Stimulated activated CD8-positive, alpha-beta memory T cell treated with anti-CD3 and anti-CD28 coated beads, Interleukin-4, amount 100 ng/mL, for 48 hours (primary cell): ENCODE results near the gene MYRF.

Experiments used
- DNase-seq: peaks from one replicate; pipeline ENCODE4 v3.0.0-alpha.2; 2020

The MYRF gene

DNA sequence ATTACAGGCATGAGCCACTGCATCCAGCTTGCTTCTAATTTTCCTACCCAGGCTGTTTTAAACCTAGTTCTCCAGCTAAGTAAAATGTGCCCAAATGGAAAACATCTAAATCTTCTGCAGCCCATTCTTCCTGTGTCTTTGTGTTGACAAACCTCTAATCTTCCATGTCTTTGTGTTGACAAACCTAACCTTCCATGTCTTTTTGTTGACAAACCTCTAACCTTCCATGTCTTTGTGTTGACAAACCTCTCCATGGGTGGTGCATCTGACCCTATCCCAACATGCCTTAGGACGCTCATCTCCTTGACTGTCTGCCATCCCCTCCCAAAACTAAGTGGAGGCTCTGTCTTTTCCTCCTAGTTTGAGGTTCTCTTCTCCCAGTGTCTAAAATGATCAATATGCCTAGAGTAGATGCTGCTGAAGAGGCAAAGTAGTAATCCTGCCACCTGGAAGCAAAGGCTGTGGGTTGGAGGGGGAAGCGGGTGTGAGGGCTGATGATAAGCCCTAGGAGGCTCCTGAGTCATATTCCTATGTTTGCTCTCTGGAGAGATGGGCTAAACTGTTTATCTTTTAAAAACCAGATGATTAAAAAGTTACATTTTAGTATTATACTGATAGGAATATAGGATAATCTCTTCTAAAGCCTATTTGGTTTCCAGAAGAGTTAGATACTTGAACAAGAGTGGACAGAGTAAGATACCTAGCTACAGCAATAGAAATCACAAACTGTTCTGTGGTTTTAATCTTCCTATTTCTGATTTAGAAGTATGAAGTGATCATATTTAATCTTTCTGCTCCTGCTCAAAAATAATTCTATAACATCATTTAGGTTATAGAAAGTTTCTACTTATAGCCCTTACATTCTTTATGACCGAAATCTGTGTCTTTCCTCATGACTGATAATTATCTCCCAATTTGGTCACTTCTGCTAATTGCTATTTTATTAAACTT is 48.2 kb downstream of the MYRF start:
- DNase-seq = no peak

DNA sequence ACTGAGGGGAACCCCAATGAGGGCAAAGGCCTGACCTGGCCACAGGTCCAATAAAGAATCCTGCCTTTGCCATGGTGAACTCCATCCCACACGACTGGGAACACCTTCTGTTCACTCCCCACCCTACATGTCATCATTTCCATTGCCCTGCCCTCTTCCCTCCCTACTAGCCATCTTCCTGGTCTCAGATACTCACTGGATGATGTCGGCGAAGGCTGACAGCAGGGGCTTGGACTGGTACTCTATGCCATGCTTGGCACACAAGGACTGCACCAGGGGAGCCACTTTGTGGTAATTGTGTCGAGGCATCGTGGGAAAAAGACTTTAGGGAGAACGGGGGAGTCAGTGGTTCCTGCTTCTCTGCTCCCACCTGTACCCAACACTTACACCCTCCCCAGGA is 50.2 kb downstream of the MYRF start:
- no peak for DNase-seq

DNA sequence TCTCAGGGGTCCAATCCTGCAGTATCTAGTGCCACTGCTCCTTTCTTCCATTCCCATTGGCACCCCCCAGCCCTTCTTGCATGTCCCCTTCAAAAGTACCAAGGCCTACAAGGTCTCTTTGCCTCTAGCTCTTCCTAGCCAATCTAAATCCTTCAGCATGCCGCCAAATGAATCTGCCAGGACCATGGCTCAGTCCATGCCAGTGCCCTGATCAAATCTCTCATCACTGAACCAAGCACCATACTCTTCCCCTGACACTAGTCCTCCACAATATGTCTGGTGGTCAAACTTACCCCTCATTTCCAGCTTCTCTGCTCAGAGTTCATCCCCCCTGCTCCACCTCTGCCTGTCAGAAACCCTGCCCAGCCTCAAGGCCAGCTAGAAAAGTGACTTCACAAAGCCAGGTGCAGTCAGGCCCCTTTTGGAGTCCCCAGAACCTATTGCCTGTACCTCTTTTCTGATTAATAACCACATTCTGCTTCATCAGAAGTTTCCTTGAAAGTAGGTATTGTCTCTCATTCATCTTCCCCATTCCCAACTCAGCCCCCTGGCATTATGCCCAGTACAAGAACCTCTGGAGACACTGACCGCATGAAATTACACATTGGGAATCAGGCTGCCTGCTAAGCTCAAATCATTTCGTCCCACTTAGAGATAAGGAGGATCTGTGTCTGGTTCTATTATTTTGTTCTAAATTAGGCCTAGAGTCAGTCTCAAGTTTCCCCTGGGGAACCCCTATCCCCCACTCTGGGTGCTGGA is 51.6 kb downstream of the MYRF start:
- DNase-seq = no peak

DNA sequence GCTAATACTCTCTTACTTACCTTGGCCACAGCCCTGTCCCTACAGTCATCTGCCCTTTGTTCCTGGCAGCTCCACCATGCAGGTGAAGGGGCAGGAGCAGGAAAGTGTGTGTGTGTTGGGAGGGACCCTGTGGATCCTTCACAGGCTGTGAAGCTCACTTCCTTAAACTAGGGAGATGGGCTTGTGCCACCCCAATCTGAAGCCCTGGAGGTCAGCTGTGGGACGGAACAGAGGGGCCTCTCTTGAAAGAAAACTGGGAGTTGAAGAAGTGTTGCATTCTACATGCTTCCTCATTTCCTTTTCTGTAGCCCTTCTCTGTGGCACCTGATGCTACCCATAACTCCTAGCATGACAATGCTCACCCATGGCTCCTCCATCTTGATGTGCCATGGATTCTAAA is 52.7 kb downstream of the MYRF start:
- DNase-seq = no peak

DNA sequence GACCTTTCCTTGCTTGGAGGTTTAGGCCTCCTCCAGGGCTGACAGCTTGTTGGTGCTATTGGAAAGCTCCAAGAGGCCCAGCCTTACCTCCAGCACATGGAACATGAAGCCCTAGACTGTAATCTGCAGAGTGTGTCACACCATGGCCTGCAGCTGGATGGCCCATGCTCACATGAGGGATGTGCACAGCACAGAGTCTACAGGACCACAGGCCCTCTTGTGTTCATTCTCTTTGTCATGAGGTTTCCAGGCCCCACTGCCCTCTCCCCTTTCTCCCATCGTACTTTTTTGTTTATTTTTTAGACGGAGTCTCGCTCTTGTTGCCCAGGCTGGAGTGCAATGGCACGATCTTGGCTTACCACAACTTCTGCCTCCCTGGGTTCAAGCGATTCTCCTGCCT is 54.3 kb downstream of the MYRF start:
- no peak for DNase-seq

DNA sequence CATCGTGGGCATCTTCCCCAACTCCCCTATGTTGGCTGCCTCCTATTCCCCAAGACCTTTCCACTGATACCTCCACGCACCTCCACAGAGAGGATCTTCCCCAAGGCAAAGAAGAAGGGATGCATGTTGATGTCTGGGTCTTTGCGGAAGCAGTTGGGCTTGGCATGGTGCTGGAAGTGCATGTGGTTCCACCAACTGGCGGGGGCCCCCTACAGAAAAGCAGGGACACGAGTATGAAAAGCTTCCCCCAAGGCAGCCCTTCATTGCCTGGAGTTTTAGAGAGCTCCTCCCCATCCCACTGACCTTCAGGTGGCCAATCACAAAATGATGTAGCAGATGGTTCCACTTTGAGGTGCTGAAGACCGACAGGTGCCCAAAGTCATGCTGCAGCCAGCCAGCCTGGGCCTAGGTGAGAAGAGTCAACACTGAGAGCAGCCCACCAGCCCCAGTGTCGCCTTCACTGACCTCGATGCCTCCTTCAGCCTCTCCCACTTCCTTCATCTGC is 58.3 kb downstream of the MYRF start:
- no peak for DNase-seq

DNA sequence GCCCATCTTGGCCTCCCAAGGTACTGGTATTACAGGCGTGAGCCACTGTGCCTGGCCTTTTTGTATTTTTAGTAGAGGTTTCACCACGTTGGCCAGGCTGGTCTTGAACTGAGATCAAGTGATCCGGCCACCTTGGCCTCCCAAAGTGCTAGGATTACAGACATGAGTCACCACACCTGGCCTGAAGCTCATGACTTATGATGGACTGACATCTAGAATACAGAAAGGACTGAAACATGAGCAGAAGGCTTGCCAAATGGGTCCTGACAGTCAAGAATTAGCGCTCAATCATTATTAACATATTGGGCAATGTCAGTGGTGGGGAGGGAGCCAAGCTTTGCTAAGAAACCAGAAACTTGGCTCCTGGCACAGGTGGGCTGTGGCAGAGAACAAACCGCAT is 59.4 kb downstream of the MYRF start:
- no peak for DNase-seq

DNA sequence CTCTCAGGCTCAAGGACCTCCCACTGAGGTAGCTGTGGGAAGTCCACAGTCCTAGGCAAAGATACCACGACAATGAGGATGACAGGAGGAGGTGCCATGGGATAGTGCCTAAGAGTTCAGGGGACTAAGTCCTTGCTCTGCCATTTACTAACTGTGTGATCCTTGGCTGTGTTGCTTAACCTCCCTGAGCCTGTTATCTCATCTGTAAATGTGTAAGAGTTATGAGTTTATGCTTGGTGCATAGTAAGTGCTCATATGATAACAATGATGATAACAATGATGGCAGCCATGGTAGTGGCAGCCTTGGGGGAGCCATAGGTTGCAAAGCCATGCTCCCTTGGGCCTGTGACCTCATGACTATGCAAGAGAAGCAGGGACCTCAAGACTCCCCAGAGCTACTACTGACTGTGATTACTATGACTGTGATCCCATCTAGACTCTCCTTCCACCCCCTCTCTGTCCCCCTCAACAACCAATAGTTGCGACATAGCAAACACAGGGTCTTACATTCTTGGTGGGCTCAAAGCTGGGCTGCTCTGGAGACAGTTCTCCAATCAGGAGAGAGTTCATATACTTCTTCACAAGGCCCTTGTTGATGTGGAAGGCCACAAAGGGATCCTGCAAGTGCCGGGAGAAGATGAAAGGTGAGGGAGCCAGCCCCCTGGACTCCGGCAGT is 60.4 kb downstream of the MYRF start:
- DNase-seq = no peak

DNA sequence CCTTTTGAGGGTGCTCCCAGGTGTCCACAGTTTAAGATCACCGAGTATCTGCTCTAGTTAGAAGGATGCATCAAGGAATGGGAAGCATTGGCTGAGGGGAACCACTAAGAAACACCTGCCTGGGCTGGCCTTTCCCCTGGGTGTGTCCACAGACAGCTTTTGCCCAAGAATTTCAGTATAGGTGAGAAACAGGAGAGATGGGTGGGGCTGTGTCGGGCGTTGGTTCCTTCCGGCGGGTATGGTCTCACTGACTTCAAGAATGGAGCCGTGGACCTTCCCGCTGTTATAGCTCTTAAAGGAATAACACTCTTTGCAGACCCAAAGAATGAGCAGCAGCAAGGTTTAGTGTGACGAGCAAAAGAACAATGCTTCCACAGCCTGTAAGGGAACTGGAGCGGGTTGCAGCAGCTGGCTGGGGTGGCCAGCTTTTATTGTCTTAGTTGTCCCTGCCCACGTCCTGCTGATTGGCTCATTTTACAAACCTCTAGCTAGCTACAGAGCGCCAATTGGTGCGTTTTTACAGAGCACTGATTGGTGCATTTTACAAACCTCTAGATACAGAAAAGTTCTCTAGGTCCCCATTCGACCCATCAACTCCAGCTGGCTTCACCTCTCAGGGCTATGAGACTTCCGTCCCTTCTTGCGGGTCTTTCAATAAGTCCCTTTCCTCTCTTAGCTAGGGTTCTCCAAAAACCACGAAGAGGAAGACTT is 62.0 kb downstream of the MYRF start:
- no peak for DNase-seq

DNA sequence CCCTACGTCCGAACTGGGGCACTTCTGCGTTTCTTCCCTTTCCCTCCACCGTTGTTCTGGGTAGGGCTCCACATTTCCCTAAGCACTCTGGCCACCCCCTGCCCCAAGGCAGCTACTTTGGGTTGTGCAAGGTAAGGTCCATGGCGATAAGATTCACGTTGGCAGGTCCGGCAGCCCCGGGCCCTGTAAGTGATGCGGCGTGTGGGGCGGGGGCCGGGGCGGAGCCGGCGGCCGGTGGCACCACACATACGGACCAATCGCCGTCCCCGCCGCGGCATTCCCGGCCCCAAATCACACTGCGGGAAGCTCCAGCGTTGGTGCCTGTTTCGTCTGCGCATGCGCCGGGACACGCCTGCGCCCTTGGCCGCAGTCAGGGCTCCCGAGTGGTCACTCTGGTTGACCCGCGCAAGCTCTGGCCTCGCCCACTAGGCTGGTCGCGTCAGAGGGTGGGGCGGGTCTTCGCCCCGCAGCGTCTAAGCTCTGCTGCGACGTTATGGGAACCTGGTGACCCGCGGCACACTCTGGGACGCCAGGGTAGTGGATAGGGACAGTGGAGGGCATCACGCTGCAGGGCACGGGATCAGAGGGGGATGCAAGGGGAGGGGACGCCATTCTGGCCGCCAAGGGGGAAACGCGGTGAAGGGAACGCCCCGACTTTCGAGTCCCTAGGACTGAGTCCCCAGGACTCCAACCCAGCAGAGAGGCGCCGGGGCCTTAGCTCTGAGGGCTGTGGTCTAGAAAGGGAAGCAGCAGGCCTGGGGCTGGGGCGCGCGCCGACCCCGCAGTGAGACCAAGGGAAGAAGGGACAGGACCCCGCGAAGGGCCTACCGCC is 62.7 kb downstream of the MYRF start:
- DNase-seq = peak; percentile 77

DNA sequence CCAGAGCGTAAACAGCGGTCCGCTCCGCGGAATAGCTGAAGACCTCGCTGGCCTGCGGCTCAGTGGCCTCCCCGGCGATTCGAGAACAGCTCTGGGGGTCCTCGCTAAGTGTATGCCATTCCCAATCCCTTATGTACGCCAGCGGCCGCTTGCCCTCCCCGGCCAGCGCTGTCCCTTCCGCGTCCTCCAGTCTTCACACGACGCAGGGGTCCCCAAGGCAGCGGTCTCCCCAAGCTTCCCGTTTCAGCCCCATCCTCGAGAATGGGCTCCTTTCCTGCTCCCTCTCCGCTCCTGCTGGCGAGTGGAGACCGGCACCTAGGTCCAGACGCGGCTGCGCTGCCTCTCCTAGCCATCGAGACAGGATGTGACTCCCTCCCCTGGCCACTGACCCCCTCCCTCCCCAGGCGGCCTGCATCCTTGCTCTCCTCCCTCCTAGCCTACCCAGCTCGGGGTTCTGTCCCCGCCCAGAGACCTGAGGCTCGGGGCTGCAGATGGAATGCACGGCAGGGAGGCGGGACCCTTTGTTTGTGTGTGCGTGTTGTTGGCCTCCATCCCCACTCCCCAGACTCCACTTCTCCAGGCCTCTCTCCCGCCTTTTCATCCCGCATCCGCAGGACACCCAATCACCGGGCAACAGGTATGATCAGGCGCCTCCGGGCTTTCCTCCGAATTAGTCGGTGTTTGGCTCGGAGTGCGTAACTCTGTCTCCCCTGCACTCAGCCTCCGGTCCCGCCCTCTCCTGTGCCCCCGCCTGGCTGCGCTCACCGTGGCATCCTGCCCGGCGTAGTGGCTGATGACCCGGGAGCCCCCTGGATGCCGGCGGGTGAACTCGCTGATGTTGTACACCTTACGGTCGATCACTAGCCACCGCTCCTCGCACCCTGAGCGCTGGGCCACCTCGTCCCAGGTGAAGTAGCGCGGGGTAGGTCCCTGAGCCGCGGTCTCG is 63.6 kb downstream of the MYRF start:
- peak; percentile 77 for DNase-seq

DNA sequence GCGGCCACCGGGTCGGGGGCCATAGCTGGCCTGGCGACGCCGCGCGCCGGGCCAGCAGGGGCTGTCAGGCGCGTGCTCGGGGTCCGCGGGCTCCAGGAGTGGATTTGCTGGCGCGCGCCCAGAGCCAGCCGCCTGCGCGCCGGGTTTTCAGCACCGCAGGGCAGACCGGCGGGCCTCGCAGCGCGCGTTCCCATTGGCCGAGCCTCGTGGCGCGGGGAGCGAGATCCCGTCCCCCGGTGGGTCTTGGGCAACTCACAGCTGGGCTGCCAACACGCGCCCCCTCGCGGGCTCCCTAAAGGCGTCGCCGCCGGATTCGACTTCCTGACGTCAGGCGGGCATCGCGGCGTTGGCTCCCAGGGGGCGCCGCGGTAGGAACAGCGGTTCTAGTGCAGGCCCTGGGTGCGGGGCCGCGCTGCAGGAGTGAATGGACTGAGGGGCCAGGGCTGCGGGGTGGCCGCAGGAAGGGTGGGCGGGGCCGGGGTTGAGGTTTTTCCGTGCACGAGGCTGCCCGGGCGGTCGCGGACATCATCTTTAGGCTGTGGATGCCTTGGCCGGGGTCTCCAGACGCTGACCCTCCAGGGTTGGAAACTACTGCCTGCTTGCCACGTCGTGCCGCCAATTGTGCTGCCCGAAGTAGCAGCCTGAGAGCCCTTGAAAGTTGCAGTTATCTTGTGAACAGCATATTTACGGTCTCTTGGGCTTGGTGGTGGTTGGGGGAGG is 64.5 kb downstream of the MYRF start, which contains the start of gene FADS1:
Gene FADS1 (minus strand): TSS at position 268 of the 720 bp plus-strand sequence. CDS start 74 bp downstream, at position 194.
- peak; percentile 90 for DNase-seq

DNA sequence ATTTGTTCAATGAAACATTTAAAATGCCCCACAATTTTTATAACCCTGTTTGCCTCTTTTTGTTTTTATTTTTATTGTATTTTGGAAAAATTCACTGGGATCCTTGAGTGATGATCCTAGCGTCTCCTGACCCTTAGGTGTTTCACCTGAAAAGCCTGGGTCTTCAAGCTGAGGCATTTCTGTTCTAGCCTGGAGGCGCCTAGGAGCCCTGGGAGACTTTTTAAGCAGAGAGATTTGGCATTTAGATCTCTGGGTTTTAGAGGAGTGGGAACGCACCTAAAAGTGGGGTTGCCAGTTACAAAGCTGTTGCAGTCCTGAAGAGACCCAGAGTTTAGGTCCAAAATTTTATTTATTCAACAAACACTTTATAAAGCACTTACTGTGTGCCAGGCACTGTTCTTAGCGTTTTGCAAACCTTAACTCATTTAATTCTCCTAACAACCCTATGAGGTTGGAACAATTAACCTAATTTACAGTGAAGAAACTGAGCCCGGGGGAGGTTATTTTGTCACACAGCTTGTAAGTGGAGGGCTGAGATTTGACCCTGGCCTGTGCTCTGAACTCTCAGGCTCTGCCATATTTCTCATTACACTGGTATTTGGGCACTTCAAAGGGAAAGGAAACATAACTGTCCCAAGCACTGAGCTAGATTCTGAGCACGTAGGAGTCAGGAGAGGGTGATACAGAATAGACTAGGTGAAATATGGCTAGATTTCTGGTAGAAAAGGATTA is 65.2 kb downstream of the MYRF start:
- no peak for DNase-seq

DNA sequence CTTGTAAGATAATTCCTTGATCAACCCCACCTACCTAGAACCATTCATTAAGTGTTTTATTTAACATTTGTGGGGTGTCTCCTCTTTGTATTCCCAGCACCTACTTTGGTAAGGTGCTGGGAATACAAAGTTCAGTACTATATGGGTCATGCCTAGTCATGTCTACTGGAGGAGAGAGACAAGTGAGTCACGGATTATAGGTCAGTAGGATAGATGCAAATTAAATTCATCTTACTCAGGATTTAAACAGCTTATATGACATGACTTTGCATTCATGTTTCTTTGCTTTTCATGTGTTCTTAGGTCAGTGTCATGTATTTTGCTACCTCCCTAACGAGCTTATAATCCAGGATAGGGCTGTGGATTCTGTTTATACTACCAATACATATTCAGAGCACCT is 67.7 kb downstream of the MYRF start:
- DNase-seq = no peak

DNA sequence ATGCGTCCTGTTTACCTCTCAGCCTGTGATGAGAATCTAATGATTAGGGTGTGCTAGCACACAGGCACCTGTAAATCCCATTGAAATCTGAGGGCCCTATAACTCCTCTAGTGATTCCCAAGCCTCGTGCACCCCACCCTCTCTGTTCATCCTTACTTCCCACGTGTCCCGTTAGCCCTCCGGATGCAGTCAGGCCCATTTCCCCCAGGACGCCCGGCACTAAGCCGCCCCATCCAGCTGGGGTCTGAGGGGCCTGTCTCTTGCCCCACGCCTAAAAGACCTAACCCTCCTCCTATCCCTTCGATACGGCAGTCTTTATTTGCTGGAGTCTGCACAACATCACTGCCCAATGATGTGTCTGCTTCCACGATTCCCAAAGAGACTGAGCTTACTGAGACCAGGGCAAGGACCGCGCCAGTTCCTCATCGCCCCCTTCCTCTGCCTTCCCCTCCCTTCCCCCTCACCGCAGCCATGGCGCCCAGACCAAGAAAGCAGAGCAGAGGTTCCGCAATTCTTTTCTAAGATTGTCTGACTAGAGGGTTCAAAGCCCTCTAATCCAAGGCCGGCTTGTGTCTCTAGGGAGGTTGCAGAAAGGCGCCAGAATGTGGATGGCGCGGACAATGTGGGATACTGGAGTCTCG is 74.6 kb downstream of the MYRF start:
- DNase-seq = no peak

DNA sequence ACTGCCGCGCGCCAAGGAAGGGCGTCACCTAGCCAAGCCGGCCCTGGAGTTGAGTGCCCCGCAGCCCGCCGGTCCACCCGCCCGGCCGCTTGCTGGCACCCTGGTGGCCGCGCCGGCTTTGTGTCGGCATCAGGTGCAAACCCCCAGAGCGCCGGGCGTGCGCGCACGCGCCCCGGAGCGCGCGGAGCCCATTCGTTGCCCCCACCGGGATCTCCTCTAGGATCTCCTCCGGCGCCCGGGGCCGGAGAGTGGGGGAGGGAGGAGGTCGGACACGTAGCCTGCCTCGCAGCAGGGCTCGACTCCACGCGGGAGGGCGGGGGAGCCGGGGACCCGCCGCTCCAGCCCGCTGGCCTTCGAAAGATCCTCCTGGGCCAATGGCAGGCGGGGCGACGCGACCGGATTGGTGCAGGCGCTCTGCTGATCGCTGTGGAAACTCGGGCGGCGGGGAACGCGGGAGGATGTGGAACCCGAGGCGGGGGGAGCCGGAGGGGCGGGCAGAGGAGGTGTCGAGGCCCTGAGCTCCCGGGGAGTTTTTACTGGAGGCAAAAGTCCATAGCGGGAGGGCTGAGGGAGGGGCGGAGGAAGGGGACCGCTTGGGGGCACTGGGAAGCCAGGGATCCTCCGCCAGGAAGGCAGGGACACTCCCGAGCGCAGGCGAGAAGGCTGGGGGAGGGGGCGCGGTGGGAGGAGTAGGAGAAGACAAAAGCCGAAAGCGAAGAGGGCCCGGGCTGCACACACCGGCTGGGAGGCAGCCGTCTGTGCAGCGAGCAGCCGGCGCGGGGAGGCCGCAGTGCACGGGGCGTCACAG is 75.3 kb downstream of the MYRF start, which contains the start of gene FADS2:
Gene FADS2 (plus strand): TSS at position 730 of the 808 bp plus-strand sequence. CDS start 91 bp downstream, outside the sequence.
- DNase-seq = peak; percentile 86

DNA sequence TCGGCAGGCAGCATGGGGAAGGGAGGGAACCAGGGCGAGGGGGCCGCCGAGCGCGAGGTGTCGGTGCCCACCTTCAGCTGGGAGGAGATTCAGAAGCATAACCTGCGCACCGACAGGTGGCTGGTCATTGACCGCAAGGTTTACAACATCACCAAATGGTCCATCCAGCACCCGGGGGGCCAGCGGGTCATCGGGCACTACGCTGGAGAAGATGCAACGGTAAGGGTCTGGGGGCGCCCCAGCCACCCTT is 75.9 kb downstream of the MYRF start:
- no peak for DNase-seq
